ENCODE data around the gene SIM2.

Gene SIM2

GRCh38 chr21:36700295-36700970 lies 1.5 kb downstream of the SIM2 start:
- no peak for DNase-seq (ENCODE audit: extremely low read depth in 1 of 2, low read depth in 1 of 2)

DNA sequence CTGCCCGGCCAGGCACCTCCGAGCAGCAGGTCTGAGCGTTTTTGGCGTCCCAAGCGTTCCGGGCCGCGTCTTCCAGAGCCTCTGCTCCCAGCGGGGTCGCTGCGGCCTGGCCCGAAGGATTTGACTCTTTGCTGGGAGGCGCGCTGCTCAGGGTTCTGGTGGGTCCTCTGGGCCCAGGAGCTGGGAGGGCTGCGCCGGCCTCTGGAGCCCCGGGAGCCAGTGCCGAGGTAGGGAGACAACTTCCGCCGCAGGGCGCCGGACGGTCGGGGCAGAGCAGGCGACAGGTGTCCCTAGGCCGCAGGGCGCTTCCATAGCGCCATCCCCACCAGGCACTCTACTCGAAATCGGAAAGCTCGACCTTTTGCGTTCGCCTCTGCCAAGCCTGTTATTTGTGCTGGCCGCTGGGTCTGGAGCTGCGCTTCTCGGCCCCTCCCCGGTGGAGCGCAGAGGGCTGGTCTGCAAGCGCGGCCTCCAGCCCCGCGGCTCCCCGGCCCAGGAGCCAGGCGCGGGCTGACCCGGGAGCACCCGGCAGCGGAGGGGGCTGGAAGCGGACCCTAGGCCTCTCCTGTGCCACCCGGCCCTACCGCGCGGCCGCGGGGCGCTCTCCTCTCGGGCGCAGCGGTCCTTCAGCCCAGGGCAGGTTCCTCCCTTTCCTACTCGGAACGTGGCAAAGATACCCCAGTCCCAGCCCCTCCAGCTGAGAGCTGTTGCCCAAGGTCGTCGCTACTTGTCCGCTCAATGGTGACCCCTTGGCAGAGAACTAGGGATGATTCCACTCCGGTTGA lies 2.2 kb downstream of the SIM2 start:
- no peak for DNase-seq (ENCODE audit: extremely low read depth in 1 of 2, low read depth in 1 of 2)

DNA sequence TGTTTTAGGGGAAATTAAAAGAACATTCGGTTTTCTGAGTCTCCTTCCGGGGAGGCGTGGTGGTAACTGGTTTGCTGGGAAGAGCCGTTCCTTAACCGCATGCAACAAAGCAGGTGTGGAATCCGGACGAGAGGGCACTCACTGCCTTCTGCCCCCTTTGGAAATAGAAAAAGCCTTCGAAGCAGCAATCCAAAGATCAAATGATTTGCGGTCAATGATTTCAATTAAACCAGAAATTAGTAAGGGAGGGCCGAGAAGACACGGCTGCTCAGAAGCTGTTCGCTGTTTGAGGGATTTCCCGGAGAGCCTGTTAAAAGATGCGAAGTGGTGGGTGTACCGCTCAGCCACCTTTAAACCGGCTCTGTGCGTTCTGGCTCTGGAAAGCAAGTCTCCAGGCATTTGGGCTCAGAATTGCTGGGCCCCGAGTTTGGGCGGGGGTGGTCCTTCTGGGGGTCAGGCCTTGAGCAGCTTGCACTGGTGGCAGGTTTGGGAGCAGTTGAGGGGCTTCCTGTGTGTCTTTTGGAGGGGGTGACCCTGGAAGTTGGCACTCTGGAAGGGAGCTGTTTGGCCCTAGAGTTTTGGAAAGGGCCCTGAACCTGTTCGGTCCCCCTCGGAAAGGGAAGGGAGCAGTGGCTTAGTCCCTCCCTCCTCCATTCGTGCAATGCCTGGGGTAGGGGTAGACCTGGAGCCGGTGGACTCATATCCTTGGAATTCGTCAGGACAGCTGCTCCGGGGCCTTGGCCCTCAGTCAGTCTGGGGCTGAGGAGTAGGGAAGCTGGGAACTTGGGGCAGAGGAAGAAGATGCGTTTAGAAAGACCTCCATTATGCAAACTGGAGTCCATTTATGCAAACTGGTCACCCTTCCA lies 3.1 kb downstream of the SIM2 start:
- DNase-seq (ENCODE audit: extremely low read depth in 1 of 2, low read depth in 1 of 2): no peak

- no peak for DNase-seq (ENCODE audit: extremely low read depth in 1 of 2, low read depth in 1 of 2)
Observed at GRCh38 chr21:36702622-36702968, 3.7 kb downstream of the SIM2 start.

DNA sequence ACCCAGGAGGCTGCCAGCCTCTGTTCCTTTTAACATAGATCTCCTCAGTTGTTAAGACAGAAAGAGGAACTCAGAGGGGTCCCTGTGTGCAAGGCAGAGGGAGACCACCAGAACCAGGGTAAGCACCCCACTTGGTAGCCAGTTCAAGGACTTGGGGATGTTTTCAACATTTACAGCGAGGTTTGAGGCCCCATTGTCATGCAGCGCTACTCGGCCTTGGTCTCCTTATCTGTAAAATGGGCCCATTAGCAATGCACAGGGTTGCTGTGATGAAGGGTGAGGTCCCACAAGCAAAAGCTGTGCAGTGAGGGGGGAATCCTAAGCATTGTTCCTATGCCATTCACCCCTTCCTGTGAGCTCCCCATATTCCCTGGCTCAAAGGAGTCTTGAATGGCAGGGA lies 4.2 kb downstream of the SIM2 start:
- no peak for DNase-seq (ENCODE audit: extremely low read depth in 1 of 2, low read depth in 1 of 2)

GRCh38 chr21:36703626-36704280 lies 4.8 kb downstream of the SIM2 start:
- DNase-seq (ENCODE audit: extremely low read depth in 1 of 2, low read depth in 1 of 2): no peak

DNA sequence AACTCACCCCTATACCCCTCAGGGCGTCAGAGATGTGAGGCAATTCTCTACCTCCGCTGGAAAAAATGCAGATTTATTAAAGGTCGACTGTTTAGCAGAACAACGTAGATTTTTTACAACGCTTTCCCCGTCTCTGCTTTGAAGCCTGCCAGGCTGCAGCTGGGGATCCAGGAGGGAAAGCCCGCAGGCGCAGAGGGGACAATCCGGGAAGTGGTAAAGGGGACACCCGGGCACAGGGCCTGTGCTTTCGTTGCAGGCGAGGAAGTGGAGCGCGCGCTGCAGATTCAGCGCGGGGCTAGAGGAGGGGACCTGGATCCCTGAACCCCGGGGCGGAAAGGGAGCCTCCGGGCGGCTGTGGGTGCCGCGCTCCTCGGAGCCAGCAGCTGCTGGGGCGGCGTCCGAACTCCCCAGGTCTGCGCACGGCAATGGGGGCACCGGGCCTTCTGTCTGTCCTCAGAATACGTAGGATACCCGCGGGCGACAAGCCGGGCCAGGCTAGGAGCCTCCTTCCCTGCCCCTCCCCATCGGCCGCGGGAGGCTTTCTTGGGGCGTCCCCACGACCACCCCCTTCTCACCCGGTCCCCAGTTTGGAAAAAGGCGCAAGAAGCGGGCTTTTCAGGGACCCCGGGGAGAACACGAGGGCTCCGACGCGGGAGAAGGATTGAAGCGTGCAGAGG lies 5.5 kb downstream of the SIM2 start:
- no peak for DNase-seq (ENCODE audit: extremely low read depth in 1 of 2, low read depth in 1 of 2)

DNA sequence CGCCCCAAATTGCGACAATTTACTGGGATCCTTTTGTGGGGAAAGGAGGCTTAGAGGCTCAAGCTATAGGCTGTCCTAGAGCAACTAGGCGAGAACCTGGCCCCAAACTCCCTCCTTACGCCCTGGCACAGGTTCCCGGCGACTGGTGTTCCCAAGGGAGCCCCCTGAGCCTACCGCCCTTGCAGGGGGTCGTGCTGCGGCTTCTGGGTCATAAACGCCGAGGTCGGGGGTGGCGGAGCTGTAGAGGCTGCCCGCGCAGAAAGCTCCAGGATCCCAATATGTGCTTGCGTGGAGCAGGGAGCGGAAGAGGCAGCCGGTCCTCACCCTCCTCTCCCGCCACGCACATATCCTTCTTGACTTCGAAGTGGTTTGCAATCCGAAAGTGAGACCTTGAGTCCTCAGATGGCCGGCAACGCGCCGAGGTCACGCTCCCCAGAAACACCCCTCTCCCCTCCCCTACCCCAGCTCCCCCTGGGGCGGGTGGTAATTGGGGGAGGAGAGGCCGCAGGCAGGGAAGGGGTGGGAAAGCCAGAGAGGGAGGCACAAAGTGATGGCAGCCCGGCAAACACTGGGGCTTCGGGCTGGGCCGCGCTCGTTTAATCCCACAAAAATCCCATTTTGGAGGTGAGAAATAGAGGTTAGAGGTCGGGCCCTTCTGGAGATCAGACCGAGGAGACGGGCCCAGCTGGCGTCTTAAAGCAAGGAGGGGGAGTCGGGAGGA lies 6.2 kb downstream of the SIM2 start:
- DNase-seq (ENCODE audit: extremely low read depth in 1 of 2, low read depth in 1 of 2): no peak

GRCh38 chr21:36705679-36706481 lies 7.0 kb downstream of the SIM2 start:
- DNase-seq (ENCODE audit: extremely low read depth in 1 of 2, low read depth in 1 of 2): no peak

DNA sequence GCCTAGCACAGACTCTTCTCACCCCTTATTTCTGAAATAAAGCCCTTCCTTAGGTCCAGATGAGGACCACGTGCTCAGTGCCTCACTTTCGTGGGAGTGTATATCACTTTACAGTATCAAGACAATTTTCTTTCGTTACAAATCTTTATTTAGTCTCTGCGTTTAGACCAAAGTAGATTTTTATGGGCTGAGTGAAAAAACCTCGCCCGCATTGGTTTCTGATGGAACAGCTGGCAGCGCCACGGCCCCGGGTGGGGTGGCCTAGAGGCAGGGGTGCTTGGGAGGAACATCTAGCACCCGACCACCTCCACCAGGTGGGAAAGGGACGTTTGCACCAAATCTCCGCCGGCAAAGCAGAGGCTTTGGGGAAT lies 7.6 kb downstream of the SIM2 start:
- DNase-seq (ENCODE audit: extremely low read depth in 1 of 2, low read depth in 1 of 2): no peak

DNA sequence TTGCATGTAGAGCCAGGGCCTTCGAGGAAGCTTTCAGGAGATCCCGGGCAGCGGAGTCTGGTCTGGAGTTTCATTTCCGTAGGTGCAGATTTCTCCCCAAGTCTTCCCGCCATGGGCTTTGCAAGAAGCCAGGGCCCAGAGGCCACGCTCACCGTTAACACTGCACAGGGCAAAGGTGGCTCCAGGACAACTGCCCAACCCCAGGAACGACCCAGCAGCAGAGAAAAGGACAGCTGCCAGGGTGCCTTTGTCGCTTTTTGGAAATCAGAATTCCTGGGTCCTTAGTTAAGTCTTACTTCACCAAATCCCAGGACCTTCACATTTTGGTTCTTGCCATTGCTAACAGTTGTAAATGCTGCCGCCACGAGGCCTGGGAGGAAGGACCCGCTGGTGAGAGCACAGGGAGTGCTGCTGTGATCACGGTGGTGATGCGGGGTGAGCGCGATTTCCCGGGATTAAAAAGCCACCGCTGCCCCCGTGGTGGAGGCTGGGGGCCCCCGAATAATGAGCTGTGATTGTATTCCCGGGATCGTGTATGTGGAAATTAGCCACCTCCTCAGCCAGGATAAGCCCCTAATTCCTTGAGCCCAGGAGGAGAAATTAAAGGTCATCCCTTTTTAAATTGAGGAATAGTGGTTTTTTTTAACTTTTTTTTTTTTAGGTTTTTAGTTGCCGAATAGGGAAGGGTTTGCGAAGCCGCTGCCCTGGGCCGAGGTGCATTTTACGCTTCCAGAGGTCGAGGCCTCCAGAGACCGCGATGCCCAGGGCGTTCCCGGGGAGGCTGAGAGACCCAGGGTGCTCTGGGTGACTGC lies 8.2 kb downstream of the SIM2 start:
- DNase-seq (ENCODE audit: extremely low read depth in 1 of 2, low read depth in 1 of 2): no peak

DNA sequence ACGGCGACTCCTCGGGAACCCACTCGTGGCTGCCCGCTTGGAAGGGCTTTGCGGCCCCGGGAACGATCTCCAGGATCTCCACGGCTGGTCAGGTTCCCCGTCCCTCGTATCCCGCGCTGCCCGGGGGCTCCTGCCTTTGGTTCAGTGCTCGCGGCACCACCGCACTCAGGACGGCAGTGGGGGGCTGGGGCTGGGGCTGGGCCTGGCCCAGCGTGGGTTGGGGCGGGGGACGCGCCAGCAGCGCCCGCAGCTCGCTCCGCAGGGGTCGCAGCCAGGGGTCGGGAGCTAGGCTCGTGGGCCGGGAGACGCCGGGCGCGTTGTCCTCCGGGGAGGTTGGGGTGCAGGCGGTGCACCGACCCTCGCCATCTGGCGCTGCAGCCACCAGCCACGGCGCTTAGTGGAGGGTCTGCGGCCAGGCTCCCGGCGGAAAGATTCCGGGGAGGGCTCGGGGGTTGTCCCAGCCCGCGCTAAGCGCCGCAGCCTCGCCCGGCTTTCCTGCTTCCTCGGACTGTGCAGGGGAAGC lies 8.9 kb downstream of the SIM2 start:
- DNase-seq (ENCODE audit: extremely low read depth in 1 of 2, low read depth in 1 of 2): no peak

DNA sequence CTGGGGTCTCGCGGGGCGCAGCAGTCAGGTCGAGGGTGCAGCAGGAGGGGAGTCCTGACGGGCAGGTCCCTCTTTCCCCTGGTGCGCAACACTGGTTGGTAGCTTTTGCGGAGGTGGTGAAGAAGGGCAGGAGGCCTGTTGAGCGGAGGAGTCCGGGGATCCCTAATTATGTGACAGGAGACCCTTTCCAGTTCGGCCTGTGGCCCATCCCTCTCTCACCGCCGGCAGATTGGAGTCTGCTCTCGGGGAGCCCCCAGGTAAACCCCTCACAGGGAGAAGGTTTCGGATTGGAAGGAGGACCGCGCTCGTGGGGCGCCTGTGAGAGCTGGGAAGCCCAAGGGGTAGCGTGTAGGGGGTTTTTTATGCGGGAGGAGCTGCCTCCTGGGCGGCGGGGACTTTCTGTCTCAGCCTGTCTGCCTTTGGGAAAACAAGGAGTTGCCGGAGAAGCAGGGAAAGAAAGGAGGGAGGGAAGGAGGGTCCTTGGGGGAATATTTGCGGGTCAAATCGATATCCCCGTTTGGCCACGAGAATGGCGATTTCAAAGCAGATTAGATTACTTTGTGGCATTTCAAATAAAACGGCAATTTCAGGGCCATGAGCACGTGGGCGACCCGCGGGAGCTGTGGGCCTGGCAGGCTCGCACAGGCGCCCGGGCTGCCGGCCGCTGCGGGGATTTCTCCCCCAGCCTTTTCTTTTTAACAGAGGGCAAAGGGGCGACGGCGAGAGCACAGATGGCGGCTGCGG lies 9.5 kb downstream of the SIM2 start:
- no peak for DNase-seq (ENCODE audit: extremely low read depth in 1 of 2, low read depth in 1 of 2)

GRCh38 chr21:36709030-36709867 lies 10.3 kb downstream of the SIM2 start:
- no peak for DNase-seq (ENCODE audit: extremely low read depth in 1 of 2, low read depth in 1 of 2)

DNA sequence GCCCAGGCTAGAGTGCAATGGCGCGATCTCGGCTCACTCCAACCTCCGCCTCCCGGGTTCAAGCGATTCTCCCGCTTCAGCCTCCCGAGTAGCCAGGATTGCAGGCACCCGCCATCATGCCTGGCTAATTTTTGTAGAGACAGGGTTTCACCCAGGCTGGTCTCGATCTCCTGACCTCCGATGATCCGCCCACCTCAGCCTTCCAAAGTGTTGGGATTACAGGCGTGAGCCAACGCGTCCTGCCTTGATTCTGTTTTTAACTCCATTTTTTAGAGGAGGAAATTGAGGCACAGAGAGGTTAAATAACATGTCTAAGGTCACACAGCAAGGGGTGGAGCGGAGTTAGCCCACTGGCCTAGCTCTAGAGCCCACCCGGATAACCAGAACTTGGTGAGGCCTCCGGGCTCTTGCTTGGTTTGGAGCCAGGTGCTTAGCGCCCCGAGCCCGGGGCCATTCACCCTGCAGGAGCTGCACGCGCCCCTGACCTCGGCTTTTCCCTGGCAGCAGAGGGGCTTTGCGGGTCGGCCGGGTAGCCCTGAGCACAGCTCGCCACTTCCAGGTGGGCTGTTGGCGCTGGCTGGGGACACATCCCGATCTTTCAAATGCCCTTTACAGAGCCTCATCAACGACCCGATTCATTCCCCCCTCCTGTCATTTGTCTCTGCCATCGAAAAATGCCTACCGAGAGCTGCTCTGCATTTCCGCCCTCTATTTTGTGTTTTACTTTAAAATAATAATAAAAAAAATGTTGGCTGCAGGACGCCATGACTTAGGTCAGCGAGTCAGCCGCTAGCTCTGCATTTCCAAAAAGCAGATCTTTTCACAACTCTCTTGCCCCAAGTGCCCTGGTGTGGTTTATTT lies 11.2 kb downstream of the SIM2 start:
- DNase-seq (ENCODE audit: extremely low read depth in 1 of 2, low read depth in 1 of 2): no peak

DNA sequence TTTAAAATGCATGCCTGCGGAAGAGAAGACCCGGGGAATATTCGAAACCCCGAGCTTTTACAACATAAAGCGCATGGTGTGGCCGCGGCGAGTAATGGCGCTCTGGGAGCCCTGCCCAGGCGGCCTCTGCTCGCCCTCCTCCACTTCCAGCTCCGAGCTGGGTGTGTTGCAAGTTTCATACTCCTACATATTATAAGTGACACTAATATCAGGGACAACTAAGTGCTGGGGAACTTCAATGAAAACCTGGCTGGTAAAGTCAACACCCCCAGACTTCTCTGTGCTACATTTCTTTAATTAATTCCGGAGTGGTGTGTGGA lies 11.8 kb downstream of the SIM2 start:
- no peak for DNase-seq (ENCODE audit: extremely low read depth in 1 of 2, low read depth in 1 of 2)
